Nucleus accumbens (tissue), 56 donors: ENCODE data around the gene ACTR2.
"Not testable (repeated sequence)": the region's sequence is repeated elsewhere in the genome, so short reads cannot be mapped to it uniquely, and the experiment has no call there.

Source experiments
- DNase-seq, 56 donors: peaks; one replicate each; lab custom pipeline; 2025; lab: John Stamatoyannopoulos, UW

The ACTR2 gene

GRCh38 chr2:65227020-65227455 lies 593 bp upstream of the ACTR2 start:
- DNase-seq: peak in 9 of 56 donors; percentile 28 to 51 (median 44)

- DNase-seq: peak in 3 of 56 donors; percentile 36 to 67 (median 38)
Observed at GRCh38 chr2:65228263-65228750, 676 bp downstream of the ACTR2 start.

GRCh38 chr2:65231121-65231520 lies 3.5 kb downstream of the ACTR2 start:
- no peak for DNase-seq

GRCh38 chr2:65231892-65232477 lies 4.4 kb downstream of the ACTR2 start:
- DNase-seq: no peak

- DNase-seq: no peak
Observed at GRCh38 chr2:65232636-65233035, 5.0 kb downstream of the ACTR2 start.

- no peak for DNase-seq
Observed at GRCh38 chr2:65240657-65241056, 13.0 kb downstream of the ACTR2 start.

GRCh38 chr2:65244452-65244851 lies 16.8 kb downstream of the ACTR2 start:
- DNase-seq: not testable (repeated sequence)

- DNase-seq: no peak
Observed at GRCh38 chr2:65252640-65253039, 25.0 kb downstream of the ACTR2 start.

GRCh38 chr2:65255356-65255755 lies 27.7 kb downstream of the ACTR2 start:
- no peak for DNase-seq

- DNase-seq: no peak
Observed at GRCh38 chr2:65256054-65256453, 28.4 kb downstream of the ACTR2 start.

GRCh38 chr2:65257866-65258265 lies 30.2 kb downstream of the ACTR2 start:
- not testable (repeated sequence) for DNase-seq

GRCh38 chr2:65261676-65262075 lies 34.0 kb downstream of the ACTR2 start:
- no peak for DNase-seq

- no peak for DNase-seq
Observed at GRCh38 chr2:65263262-65263661, 35.6 kb downstream of the ACTR2 start.

GRCh38 chr2:65263986-65264385 lies 36.4 kb downstream of the ACTR2 start:
- no peak for DNase-seq

GRCh38 chr2:65264821-65265670 lies 37.4 kb downstream of the ACTR2 start:
- DNase-seq: peak in 19 of 56 donors; percentile 1 to 40 (median 9)

- no peak for DNase-seq
Observed at GRCh38 chr2:65265671-65266045, 38.0 kb downstream of the ACTR2 start.

- no peak for DNase-seq
Observed at GRCh38 chr2:65267008-65267407, 39.4 kb downstream of the ACTR2 start.

GRCh38 chr2:65268957-65269356 lies 41.3 kb downstream of the ACTR2 start:
- no peak for DNase-seq

GRCh38 chr2:65273344-65273743 lies 45.7 kb downstream of the ACTR2 start:
- no peak for DNase-seq

- no peak for DNase-seq
Observed at GRCh38 chr2:65275141-65275915, 47.7 kb downstream of the ACTR2 start.

GRCh38 chr2:65276609-65277008 lies 49.0 kb downstream of the ACTR2 start:
- DNase-seq: no peak
